ENCODE results near the gene CARD11.

Gene CARD11

GRCh38 chr7:2873686-2874551 is 169.7 kb downstream of the CARD11 start:
- no peak for DNase-seq (ENCODE audit: low read depth, low spot score)

- no peak for DNase-seq (ENCODE audit: low read depth, low spot score)
Observed at GRCh38 chr7:2873146-2873545, 170.5 kb downstream of the CARD11 start.

- DNase-seq (ENCODE audit: low read depth, low spot score) = no peak
Observed at GRCh38 chr7:2872296-2872874, 171.3 kb downstream of the CARD11 start.

GRCh38 chr7:2870471-2870931 is 173.2 kb downstream of the CARD11 start:
- no peak for DNase-seq (ENCODE audit: low read depth, low spot score)

- no peak for DNase-seq (ENCODE audit: low read depth, low spot score)
Observed at GRCh38 chr7:2869981-2870380, 173.7 kb downstream of the CARD11 start.

GRCh38 chr7:2866601-2867000 is 177.1 kb downstream of the CARD11 start:
- DNase-seq (ENCODE audit: low read depth, low spot score) = no peak

- peak; percentile 58 for DNase-seq (ENCODE audit: low read depth, low spot score)
Observed at GRCh38 chr7:2864999-2865670, 178.5 kb downstream of the CARD11 start.

- DNase-seq (ENCODE audit: low read depth, low spot score) = no peak
Observed at GRCh38 chr7:2864204-2864985, 179.3 kb downstream of the CARD11 start.

GRCh38 chr7:2863461-2864066 is 180.1 kb downstream of the CARD11 start:
- DNase-seq (ENCODE audit: low read depth, low spot score) = peak; percentile 34

- no peak for DNase-seq (ENCODE audit: low read depth, low spot score)
Observed at GRCh38 chr7:2862831-2863361, 180.8 kb downstream of the CARD11 start.

- DNase-seq (ENCODE audit: low read depth, low spot score) = no peak
Observed at GRCh38 chr7:2861509-2861908, 182.2 kb downstream of the CARD11 start.

- DNase-seq (ENCODE audit: low read depth, low spot score) = no peak
Observed at GRCh38 chr7:2860627-2861133, 183.0 kb downstream of the CARD11 start.

GRCh38 chr7:2859952-2860351 is 183.7 kb downstream of the CARD11 start:
- DNase-seq (ENCODE audit: low read depth, low spot score) = no peak

- DNase-seq (ENCODE audit: low read depth, low spot score) = no peak
Observed at GRCh38 chr7:2858621-2859020, 185.0 kb downstream of the CARD11 start.

GRCh38 chr7:2856388-2857169 is 187.1 kb downstream of the CARD11 start:
- DNase-seq (ENCODE audit: low read depth, low spot score) = no peak
